Bone marrow (tissue), 2 donors: ENCODE measurements around the gene FHL1.
A peak's percentile ranks its signal among the peaks of the same experiment; 100 is the strongest.

Experiments
- DNase-seq, 2 donors: peaks; one replicate each; lab custom pipeline; 2025; lab: John Stamatoyannopoulos, UW

The FHL1 gene

GRCh38 chrX:136185401-136186022 lies 38.2 kb downstream of the FHL1 start:
- DNase-seq = no peak

DNA sequence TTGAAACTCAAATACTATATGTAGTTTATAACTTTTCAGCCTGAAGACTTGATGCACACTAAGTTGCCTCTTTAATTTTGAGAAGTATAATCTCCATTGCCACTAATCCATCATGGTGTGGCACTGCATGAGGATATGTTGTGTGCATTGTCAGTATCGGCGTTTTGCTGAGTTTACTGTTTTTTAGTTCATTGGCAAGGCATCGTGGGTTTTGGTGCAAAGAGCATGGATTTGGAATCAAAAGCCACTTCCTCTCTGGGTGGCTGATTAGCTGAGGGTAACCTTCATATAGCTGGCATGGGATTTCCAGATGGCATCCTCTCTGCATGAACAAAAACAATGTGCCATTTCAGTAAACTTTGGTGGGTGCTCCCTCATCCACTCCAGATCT lies 38.7 kb downstream of the FHL1 start:
- DNase-seq = no peak

DNA sequence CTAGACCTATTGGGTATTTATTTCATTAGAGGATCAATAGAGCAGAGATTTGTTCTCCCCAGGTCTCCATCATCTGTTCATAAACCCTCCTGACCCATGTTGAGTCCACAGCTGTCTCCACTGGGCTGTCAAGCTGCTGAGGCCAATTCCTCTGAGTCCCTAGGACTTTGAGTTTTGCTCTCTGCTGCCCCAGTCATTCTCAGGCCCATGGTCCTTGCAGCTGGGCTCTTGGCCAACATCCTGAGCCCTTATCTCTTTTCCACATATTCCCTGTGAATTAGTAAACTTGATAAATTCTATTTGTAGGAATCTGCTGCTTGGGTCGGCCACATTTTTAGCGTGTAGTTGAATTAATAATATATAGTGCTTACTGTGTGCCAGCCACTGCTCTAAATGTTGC lies 41.9 kb downstream of the FHL1 start:
- no peak for DNase-seq

GRCh38 chrX:136190038-136190713 lies 42.8 kb downstream of the FHL1 start:
- DNase-seq = no peak

DNA sequence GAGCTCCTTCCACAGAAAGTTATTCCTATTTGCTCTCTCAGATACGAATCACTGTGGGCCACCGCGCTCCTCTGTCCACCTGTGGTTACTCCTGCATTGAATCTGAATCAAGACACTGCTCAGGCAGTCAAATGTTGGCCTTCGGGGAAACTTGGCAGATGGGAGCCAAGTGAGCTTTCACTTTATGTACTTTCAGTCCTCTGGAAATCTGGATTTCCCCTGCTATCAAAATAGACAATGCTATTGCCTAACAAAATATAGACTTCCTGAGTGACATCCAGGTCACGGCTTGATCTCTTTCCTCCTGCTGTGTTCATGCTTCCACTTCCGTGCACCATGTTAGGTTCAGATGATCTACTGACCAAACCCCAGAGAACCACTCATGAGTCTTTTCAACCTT lies 43.8 kb downstream of the FHL1 start:
- peak in 1 of 2 donors; percentile 13 for DNase-seq

DNA sequence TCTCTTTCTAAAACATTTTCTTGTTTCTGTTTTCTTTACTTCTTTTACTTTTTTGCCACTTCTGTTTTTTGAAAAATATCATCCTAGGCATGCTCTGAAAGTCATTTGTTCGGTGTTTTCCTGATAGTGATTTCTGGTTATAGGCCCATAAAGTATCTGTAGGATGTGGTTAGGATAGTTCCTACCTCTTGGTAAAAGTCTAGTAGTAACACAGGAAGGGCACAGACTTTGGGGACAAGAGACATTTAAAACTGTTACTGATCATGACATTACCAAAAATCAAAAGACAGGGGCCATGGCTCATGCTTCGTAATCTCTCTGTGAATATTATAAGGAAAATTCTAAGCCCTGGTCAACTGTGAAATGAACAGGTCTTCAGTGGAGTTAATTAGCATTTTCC lies 44.8 kb downstream of the FHL1 start:
- DNase-seq = no peak

DNA sequence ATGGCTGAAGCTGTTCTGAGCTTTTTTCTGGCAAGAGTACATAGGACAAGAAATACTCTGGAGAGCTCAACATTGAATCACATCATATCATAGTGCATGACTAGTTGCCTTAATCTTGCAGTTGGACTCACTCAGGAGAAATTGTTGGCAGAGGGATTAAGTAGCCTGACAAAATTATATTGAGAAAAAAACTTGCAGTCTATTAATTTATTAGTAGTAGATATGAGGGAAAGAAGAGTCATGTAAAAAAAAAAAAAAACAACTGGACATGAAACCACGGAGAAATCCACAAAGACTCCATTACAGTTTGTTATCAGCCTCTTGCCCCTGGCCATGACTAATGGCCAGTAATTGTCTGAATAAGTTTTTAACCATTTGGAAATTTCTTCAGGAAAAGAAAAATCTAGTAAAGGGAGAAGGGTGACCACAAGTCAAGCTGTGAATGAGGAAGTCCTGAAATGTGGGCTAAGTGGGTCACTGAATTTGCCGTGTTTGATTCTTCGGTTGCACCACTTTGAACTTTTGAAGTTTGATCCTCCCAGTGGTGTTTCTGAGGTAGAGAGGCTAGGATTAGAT lies 45.6 kb downstream of the FHL1 start:
- no peak for DNase-seq

- DNase-seq = peak in 1 of 2 donors; percentile 64
Measured at GRCh38 chrX:136193771-136194170, 46.4 kb downstream of the FHL1 start.

DNA sequence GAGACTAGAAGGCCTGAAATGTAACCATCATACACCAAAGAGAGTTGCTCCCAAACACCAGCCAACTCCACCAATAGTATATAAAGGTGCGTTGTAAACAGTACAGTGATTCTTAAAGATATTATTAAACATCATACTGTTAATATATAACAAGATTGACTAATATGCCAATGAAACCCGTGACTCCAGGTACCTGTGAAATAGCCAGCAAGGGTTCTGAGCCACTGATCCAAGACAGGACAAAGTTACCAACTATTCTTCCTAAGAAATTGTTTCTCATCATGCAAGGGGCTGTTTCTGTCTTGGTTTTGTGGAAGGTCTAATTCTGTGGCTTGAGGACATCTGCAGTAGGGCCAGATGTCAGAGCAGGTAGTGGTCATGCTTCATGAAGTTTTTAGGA lies 47.2 kb downstream of the FHL1 start:
- no peak for DNase-seq

DNA sequence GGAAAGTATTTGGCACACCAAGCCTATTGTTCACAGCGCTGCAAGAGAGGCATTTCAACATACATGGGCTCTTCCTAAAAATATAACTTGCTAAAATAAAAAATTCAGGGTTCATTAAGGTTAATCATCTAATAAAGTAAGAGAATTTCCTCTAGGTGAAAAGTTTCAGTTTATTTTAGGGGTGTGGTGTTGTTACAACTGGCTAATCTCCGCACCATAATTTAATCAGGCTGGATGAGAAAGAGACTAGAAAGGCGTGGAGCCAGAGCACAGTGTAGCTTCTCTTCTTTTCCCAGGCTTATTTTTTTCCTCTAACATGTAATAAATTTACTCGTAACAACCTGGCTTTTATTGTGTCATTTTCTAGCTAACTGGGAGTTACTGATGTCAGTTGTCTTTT lies 47.9 kb downstream of the FHL1 start:
- no peak for DNase-seq

- no peak for DNase-seq
Measured at GRCh38 chrX:136196691-136197155, 49.4 kb downstream of the FHL1 start.

DNA sequence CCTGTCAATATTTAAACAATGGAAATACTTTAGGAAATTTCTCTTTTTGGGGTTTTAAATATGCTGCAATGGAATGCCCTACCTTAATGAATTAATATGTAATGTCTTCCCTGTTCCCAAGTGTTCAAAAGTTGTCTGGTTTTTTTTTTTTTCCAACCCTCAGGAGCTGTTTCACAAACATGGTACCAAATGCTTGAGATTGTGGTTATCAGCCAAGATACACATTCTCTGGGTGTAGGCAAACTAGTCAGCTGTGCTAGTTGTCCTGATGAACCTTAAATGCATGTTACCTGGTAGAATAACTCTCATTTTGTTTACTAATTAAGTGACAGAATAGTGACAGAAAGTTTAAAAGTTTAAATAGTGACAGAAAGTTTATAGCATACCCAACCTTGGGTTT lies 50.7 kb downstream of the FHL1 start:
- no peak for DNase-seq

- DNase-seq = no peak
Measured at GRCh38 chrX:136198678-136199243, 51.4 kb downstream of the FHL1 start.

DNA sequence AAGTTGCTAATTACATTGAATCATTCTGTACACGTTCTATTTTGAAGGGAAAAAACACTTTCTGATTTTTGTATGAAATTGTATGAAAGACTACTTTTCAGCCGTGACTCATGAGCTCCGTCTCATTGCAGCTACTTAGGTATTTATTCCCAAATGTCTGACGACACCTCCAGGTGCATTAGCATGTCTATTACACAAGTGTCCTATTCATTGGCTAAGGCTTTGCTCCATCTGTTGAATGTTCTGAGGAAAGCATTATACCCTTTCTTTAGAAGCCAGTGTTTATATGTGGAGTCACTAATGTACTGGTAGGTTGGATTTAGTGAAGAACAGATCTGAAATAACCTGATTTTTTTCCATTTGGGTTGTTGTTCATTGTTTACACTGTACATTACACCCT lies 52.0 kb downstream of the FHL1 start:
- DNase-seq = no peak

- DNase-seq = no peak
Measured at GRCh38 chrX:136200466-136200865, 53.1 kb downstream of the FHL1 start.

DNA sequence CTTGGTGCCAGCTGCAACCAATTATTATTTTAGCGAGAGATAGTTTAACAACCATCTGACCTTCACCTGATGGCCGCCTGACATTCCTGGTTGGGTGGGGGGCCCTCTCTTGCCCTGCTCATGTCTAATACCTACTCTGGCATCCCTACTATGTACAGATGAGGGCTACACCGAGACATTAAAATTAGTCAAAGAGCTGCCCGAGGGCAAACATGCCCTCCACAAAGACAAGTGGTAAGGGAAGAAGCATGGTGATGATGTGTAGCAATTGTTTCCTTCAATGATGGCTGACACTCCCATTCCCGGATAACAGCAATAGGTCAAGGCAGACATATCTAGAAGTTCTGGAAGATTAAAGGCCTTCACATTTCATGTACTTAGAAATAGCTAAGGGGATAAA lies 54.3 kb downstream of the FHL1 start:
- DNase-seq = no peak

DNA sequence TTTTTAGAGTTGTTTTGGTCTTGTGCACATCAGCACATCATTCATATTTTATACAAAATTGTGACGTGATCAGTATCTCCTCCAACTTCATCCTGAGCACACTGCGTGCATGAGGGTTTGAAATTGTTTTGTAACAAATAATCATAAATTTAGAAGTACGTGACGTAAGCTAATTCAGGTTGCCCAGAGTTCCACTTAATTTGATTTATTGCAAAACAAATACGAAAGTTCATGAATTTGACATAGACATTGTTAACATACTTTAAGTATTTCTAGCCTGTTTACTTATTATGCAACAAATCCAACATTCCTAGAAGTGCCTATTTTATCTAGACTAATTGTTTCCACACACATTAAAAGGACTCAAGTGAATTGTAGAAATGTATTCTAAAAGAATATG lies 55.6 kb downstream of the FHL1 start:
- no peak for DNase-seq

DNA sequence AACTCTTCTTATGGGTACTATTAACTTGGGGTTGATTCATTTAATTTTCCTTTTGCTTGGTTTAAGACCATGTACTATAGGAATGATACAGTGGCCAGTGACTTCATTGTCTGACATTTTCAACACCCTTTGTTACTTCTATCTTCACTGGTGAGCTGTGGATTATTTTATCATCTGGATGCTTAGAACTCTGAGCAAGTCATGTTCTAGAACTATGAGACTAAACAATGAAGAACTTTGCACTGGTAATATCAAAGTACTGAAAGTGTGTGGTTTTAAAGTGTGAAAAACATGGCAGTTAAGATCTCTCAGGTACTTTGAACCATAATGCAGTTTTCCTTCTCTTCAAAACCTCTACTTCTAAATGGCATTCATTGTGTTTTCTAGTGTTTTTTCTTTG lies 56.1 kb downstream of the FHL1 start:
- no peak for DNase-seq

GRCh38 chrX:136203951-136204350 lies 56.6 kb downstream of the FHL1 start:
- no peak for DNase-seq

DNA sequence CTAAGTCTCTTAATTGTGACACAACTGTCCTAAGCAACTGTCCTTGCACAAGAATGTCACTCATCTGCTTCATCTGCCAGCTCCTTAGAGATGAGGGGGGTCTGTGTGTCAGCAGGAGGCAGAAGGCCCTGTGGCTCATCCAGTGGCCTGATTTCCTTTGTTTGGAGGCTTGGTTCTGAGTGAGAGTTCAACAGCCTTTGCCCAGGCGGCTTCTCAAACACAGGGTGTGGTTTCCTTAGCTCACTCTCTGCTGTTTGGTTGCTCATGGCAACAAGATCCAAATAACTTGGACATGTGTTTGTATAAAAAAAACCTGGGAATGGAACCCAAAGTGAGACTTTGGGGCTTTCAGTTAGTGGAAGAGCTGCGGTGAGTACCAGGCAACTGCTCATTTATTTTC lies 57.2 kb downstream of the FHL1 start:
- DNase-seq = no peak

GRCh38 chrX:136205882-136206380 lies 58.6 kb downstream of the FHL1 start:
- no peak for DNase-seq

DNA sequence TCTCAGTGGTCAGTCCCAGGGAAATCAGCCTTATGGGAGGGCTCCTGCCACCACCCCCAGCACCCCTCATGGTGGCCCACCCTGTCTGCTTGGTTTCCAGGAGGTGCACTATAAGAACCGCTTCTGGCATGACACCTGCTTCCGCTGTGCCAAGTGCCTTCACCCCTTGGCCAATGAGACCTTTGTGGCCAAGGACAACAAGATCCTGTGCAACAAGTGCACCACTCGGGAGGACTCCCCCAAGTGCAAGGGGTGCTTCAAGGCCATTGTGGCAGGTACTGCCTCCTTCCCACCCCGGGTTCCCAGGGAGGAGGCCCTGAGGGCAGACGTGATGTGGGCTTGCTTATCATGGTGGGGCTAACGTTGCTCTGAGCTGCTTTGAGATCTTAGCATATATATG lies 59.6 kb downstream of the FHL1 start:
- no peak for DNase-seq

DNA sequence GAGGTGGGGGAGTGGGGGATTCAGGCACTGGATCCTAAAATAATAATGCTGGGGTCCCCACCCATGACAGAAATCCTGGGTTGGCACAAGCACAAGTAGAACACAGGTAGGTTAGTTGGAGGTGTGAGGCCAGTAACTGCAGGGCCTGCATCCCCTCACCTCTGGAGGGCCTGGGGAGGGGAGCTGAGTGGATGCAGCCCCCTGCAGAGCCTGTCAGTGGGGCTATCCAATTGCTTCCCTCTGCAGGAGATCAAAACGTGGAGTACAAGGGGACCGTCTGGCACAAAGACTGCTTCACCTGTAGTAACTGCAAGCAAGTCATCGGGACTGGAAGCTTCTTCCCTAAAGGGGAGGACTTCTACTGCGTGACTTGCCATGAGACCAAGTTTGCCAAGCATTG lies 60.2 kb downstream of the FHL1 start:
- DNase-seq = no peak
